SK-N-SH treated with all-trans-retinoic acid at 6 μM for 48 hours (cell line): ENCODE results near the gene PARD3B.

Experiments used
- ATAC-seq: fragments of 200-7000 bp; cut with Tn5 transposase; 3 replicates; pipeline ENCODE4 v1.9.1; 2020; ENCODE audit warnings: mild to moderate bottlenecking, moderate library complexity
- CREB5 ChIP-seq: fragments of 250-450 bp; sonication (Bioruptor Pico); IDR thresholded peaks from 2 replicates; pipeline ENCODE4 v1.5.1; 2020; ENCODE audit warnings: low read depth, mild to moderate bottlenecking, moderate library complexity
- CSDC2 ChIP-seq: fragments of 250-450 bp; sonication (Bioruptor Pico); IDR thresholded peaks from 2 replicates; pipeline ENCODE4 v1.5.0; 2020; ENCODE audit warnings: mild to moderate bottlenecking, moderate library complexity
- GLIS3 ChIP-seq: fragments of 250-450 bp; sonication (Bioruptor Pico); IDR thresholded peaks from 2 replicates; pipeline ENCODE4 v1.5.0; 2020; ENCODE audit warnings: mild to moderate bottlenecking, moderate library complexity
- ISL1 ChIP-seq: fragments of 250-450 bp; sonication (Bioruptor Pico); IDR thresholded peaks from 2 replicates; pipeline ENCODE4 v2.1.2; 2022; ENCODE audit warnings: mild to moderate bottlenecking, moderate library complexity
- OSR1 ChIP-seq: fragments of 250-450 bp; sonication (Bioruptor Pico); IDR thresholded peaks from 2 replicates; pipeline ENCODE4 v1.8.0; 2022; ENCODE audit warnings: moderate library complexity, mild to moderate bottlenecking, inconsistent platforms
- PATZ1 ChIP-seq: fragments of 250-450 bp; sonication (Bioruptor Pico); IDR thresholded peaks from 2 replicates; pipeline ENCODE4 v1.8.0; 2020; ENCODE audit warnings: mild to moderate bottlenecking, moderate library complexity, borderline replicate concordance
- PPARA ChIP-seq: fragments of 250-450 bp; sonication (Bioruptor Pico); IDR thresholded peaks from 2 replicates; pipeline ENCODE4 v1.5.0; 2020; ENCODE audit warnings: mild to moderate bottlenecking, borderline replicate concordance
- RARB ChIP-seq: fragments of 250-450 bp; sonication (Bioruptor Pico); IDR thresholded peaks from 2 replicates; pipeline ENCODE4 v1.8.0; 2021; ENCODE audit warnings: mild to moderate bottlenecking, moderate library complexity
- SNAI2 ChIP-seq: fragments of 250-450 bp; sonication (Bioruptor Pico); IDR thresholded peaks from 2 replicates; pipeline ENCODE4 v1.5.0; 2020; ENCODE audit warnings: mild to moderate bottlenecking, moderate library complexity
- TOX ChIP-seq: fragments of 250-450 bp; sonication (Bioruptor Pico); IDR thresholded peaks from 2 replicates; pipeline ENCODE4 v1.8.0; 2021; ENCODE audit warnings: mild to moderate bottlenecking, moderate library complexity, borderline replicate concordance
- ZFP3 ChIP-seq: fragments of 250-450 bp; sonication (Bioruptor Pico); IDR thresholded peaks from 2 replicates; pipeline ENCODE4 v1.5.0; 2020; ENCODE audit warnings: mild to moderate bottlenecking, moderate library complexity
- ZFP30 ChIP-seq: fragments of 450-650 bp; formaldehyde crosslinking; IDR thresholded peaks from 2 replicates; pipeline ENCODE4 v1.5.0; 2022; ENCODE audit warnings: mild to moderate bottlenecking, moderate library complexity
- ZNF565 ChIP-seq: fragments of 450-650 bp; formaldehyde crosslinking; conservative IDR thresholded peaks from 2 replicates; pipeline ENCODE4 v1.5.0; 2020; ENCODE audit warnings: low read depth, mild to moderate bottlenecking, moderate library complexity
- ZNF70 ChIP-seq: fragments of 450-650 bp; formaldehyde crosslinking; IDR thresholded peaks from 2 replicates; pipeline ENCODE4 v1.5.0; 2020; ENCODE audit warnings: mild to moderate bottlenecking, moderate library complexity
- ZNF8 ChIP-seq: fragments of 450-650 bp; formaldehyde crosslinking; IDR thresholded peaks from 2 replicates; pipeline ENCODE4 v1.5.0; 2020; ENCODE audit warnings: mild to moderate bottlenecking, moderate library complexity
- TF ChIP-seq, protein P1 (sequence below): fragments of 250-450 bp; sonication (Bioruptor Pico); IDR thresholded peaks from 2 replicates; pipeline ENCODE4 v1.5.0; 2020; ENCODE audit warnings: mild to moderate bottlenecking, moderate library complexity
- TF ChIP-seq, protein P2 (sequence below): fragments of 250-450 bp; sonication (Bioruptor Pico); IDR thresholded peaks from 2 replicates; pipeline ENCODE4 v1.5.1; 2021; ENCODE audit warnings: mild to moderate bottlenecking, moderate library complexity

PARD3B gene

DNA sequence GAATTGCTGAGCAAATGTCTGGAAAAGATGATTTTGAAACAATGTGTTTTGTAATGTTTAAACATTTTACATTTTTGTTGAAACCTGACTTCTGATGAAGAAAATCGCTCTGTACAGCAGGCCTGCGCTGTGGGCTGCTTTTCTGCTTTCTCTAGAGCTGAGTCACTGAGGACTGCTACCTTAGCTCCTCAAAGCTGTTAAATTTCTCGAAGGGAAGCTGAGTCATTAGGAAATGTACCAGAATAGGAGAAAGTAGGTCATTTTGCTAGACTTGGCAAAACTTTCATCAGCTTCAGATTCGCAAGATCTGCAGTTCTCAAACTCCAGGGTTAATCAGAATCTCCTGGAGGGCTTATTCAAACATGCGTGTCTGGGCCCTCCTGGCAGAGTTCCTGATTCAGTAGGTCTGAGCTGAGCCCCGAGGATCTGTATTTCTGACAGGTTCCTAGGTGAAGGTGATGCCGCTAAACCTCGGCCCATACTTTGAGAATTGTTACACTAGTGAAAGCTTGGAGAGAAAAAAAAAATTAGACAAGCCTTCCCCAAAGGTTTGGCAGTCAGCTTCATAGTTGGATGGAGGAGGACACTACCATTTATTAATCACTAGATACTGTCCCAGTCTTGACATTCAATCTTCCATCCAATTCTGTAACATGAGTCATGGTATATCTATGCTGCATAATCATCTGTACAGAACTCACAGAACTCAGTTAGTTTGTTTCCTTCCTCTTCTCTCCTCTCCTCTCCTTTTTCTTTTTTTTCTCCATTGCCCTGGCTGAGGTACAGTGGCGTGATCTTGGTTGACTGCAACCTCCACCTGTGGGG lies 297.6 kb downstream of the PARD3B start (continued):
- TF ChIP-seq ZNF70 (CRISPR knock-in tag) (no peak), CREB5 (CRISPR knock-in tag) (no peak), SNAI2 (CRISPR knock-in tag) (no peak), GLIS3 (CRISPR knock-in tag) (no peak), ISL1 (no peak), RARB (CRISPR knock-in tag) (no peak)
- TF ChIP-seq, protein P1, sequence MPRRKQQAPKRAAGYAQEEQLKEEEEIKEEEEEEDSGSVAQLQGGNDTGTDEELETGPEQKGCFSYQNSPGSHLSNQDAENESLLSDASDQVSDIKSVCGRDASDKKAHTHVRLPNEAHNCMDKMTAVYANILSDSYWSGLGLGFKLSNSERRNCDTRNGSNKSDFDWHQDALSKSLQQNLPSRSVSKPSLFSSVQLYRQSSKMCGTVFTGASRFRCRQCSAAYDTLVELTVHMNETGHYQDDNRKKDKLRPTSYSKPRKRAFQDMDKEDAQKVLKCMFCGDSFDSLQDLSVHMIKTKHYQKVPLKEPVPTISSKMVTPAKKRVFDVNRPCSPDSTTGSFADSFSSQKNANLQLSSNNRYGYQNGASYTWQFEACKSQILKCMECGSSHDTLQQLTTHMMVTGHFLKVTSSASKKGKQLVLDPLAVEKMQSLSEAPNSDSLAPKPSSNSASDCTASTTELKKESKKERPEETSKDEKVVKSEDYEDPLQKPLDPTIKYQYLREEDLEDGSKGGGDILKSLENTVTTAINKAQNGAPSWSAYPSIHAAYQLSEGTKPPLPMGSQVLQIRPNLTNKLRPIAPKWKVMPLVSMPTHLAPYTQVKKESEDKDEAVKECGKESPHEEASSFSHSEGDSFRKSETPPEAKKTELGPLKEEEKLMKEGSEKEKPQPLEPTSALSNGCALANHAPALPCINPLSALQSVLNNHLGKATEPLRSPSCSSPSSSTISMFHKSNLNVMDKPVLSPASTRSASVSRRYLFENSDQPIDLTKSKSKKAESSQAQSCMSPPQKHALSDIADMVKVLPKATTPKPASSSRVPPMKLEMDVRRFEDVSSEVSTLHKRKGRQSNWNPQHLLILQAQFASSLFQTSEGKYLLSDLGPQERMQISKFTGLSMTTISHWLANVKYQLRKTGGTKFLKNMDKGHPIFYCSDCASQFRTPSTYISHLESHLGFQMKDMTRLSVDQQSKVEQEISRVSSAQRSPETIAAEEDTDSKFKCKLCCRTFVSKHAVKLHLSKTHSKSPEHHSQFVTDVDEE (CRISPR knock-in tag) = no peak
- TF ChIP-seq, protein P2, sequence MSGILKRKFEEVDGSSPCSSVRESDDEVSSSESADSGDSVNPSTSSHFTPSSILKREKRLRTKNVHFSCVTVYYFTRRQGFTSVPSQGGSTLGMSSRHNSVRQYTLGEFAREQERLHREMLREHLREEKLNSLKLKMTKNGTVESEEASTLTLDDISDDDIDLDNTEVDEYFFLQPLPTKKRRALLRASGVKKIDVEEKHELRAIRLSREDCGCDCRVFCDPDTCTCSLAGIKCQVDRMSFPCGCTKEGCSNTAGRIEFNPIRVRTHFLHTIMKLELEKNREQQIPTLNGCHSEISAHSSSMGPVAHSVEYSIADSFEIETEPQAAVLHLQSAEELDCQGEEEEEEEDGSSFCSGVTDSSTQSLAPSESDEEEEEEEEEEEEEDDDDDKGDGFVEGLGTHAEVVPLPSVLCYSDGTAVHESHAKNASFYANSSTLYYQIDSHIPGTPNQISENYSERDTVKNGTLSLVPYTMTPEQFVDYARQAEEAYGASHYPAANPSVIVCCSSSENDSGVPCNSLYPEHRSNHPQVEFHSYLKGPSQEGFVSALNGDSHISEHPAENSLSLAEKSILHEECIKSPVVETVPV (CRISPR knock-in tag) = no peak

DNA sequence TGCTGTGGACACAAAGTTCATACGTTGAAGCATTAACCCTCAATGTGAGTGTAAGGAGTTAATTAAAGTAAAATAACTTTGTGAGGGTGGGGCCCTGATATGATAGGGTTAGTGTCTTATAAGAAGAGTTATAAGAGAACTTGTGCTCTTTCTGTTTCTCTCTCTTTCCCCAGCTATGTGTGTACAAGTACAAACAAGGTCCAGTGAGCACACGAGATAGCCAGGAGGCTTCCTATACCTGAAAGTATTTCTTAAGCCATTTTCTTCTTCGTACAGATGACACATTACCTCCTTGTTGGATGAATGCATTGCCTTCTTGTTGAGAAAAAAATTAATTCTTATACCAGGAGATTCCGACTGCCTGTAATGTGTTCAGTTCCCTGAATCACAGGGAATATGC lies 301.2 kb downstream of the PARD3B start:
- no peak for ATAC-seq
- TF ChIP-seq ZNF8 (no peak), PATZ1 (no peak), ZFP30 (CRISPR knock-in tag) (no peak), ZNF565 (no peak), TOX (CRISPR knock-in tag) (no peak), RARB (CRISPR knock-in tag) (no peak), PPARA (CRISPR knock-in tag) (no peak), GLIS3 (CRISPR knock-in tag) (no peak), OSR1 (CRISPR knock-in tag) (no peak), ZFP3 (CRISPR knock-in tag) (no peak), CSDC2 (CRISPR knock-in tag) (no peak), CREB5 (CRISPR knock-in tag) (no peak), ISL1 (no peak)
- TF ChIP-seq, protein P2 (CRISPR knock-in tag) = no peak
- TF ChIP-seq, protein P1 (CRISPR knock-in tag) = no peak
